HEK293 (cell line): Measurements from ENCODE around the gene KIFAP3.

Experiments
- CTCF ChIA-PET: fragments of 350-600 bp; formaldehyde crosslinking; extraction: SDS; loops from one replicate; lab custom pipeline; 2021; ENCODE audit warnings: antibody characterized with exemption; lab: Yijun Ruan, JAX
- POLR2A ChIA-PET: fragments of 300-600 bp; formaldehyde crosslinking; extraction: SDS; loops from one replicate; lab custom pipeline; 2020; ENCODE audit warnings: antibody characterized with exemption, inconsistent platforms; lab: Yijun Ruan, JAX
- H3K27ac ChIP-seq: fragments of 200-500 bp; sonication (Bioruptor generic); 2 replicates; pipeline ENCODE4 v1.5.1; 2014; ENCODE audit warnings: low read depth, low read length, control low read depth, inconsistent platforms; ENCODE audit errors: extremely low read depth
- H3K36me3 ChIP-seq, 2 experiments: fragments of 200-500 bp in 1 of 2; sonication (Bioruptor generic) in 1 of 2; 1 replicate in 1 of 2; 2 replicates in 1 of 2; pipeline ENCODE4 v1.5.1; 2014 to 2017; ENCODE audit warnings: inconsistent platforms in 2 of 2, low read length in 2 of 2; ENCODE audit not compliant: control insufficient read depth in 2 of 2, insufficient read depth in 1 of 2
- H3K4me1 ChIP-seq: fragments of 200-500 bp; sonication (Bioruptor generic); 2 replicates; pipeline ENCODE4 v1.5.1; 2014; ENCODE audit warnings: mild to moderate bottlenecking, low read length, inconsistent platforms; ENCODE audit not compliant: control insufficient read depth, insufficient read depth
- H3K4me3 ChIP-seq: 2 replicates; pipeline ENCODE4 v1.5.1; 2011; ENCODE audit warnings: low read depth, mild to moderate bottlenecking, control low read depth, low read length, moderate library complexity
- H3K9me3 ChIP-seq: fragments of 200-500 bp; sonication (Bioruptor generic); 2 replicates; pipeline ENCODE4 v1.5.1; 2014; ENCODE audit warnings: low read depth, low read length, inconsistent platforms; ENCODE audit not compliant: control insufficient read depth, insufficient read depth
- GFI1B ChIP-seq: fragments of 450-650 bp; formaldehyde crosslinking; IDR thresholded peaks from 2 replicates; pipeline ENCODE4 v1.5.1; 2016; ENCODE audit warnings: missing biosample characterization, missing genetic modification characterization
- HOXA7 ChIP-seq: sonication (generic); formaldehyde crosslinking; IDR thresholded peaks from 2 replicates; pipeline ENCODE4 v1.8.1; 2022; ENCODE audit warnings: missing genetic modification reagents, borderline replicate concordance
- MYNN ChIP-seq: fragments of 450-650 bp; formaldehyde crosslinking; IDR thresholded peaks from 2 replicates; pipeline ENCODE4 v1.5.1; 2016; ENCODE audit warnings: missing biosample characterization, missing genetic modification characterization, borderline replicate concordance
- SP2 ChIP-seq: fragments of 450-650 bp; formaldehyde crosslinking; IDR thresholded peaks from 2 replicates; pipeline ENCODE4 v1.5.1; 2016; ENCODE audit warnings: missing biosample characterization, missing genetic modification characterization
- ZNF132 ChIP-seq: fragments of 450-650 bp; formaldehyde crosslinking; IDR thresholded peaks from 2 replicates; pipeline ENCODE4 v1.5.1; 2017; ENCODE audit warnings: missing biosample characterization, missing genetic modification characterization, borderline replicate concordance
- ZNF354C ChIP-seq: fragments of 450-650 bp; formaldehyde crosslinking; IDR thresholded peaks from 2 replicates; pipeline ENCODE4 v1.5.1; 2016; ENCODE audit warnings: missing biosample characterization, missing genetic modification characterization, low read depth, borderline replicate concordance
- ZNF404 ChIP-seq: fragments of 450-650 bp; formaldehyde crosslinking; IDR thresholded peaks from 2 replicates; pipeline ENCODE4 v1.5.1; 2017; ENCODE audit warnings: missing biosample characterization, missing genetic modification characterization
- ZNF529 ChIP-seq: fragments of 450-650 bp; formaldehyde crosslinking; IDR thresholded peaks from 2 replicates; pipeline ENCODE4 v1.5.1; 2017; ENCODE audit warnings: missing genetic modification characterization, missing biosample characterization; ENCODE audit not compliant: insufficient replicate concordance
- ZNF561 ChIP-seq: fragments of 450-650 bp; IDR thresholded peaks from 2 replicates; pipeline ENCODE4 v1.5.1; 2018; ENCODE audit warnings: missing biosample characterization, missing genetic modification characterization, borderline replicate concordance
- ZNF571 ChIP-seq: fragments of 450-650 bp; formaldehyde crosslinking; IDR thresholded peaks from 2 replicates; pipeline ENCODE4 v1.5.0; 2017; ENCODE audit warnings: missing biosample characterization, missing genetic modification characterization
- ZNF629 ChIP-seq: fragments of 450-650 bp; formaldehyde crosslinking; IDR thresholded peaks from 2 replicates; pipeline ENCODE4 v1.5.1; 2017; ENCODE audit warnings: missing biosample characterization, missing genetic modification characterization
- TF ChIP-seq, protein P1 (sequence below): fragments of 450-650 bp; formaldehyde crosslinking; IDR thresholded peaks from 2 replicates; pipeline ENCODE4 v1.5.1; 2016; ENCODE audit warnings: missing biosample characterization, missing genetic modification characterization
- TF ChIP-seq, protein P2 (sequence below): fragments of 450-650 bp; formaldehyde crosslinking; conservative IDR thresholded peaks from 2 replicates; pipeline ENCODE4 v1.5.1; 2016; ENCODE audit warnings: low read depth, missing biosample characterization, missing genetic modification characterization
- TF ChIP-seq, protein P3 (sequence below): fragments of 450-650 bp; formaldehyde crosslinking; optimal IDR thresholded peaks from 2 replicates; pipeline ENCODE3; 2016; ENCODE audit warnings: missing biosample characterization, mild to moderate bottlenecking, missing genetic modification characterization
- TF ChIP-seq, protein P4 (sequence below): fragments of 450-650 bp; formaldehyde crosslinking; IDR thresholded peaks from 2 replicates; pipeline ENCODE4 v1.5.1; 2016; ENCODE audit warnings: missing biosample characterization, missing genetic modification characterization, low read depth
- TF ChIP-seq, protein P5 (sequence below): fragments of 450-650 bp; formaldehyde crosslinking; IDR thresholded peaks from 2 replicates; pipeline ENCODE4 v1.5.0; 2017; ENCODE audit warnings: missing biosample characterization, missing genetic modification characterization, borderline replicate concordance
- TF ChIP-seq, protein P6 (sequence below): fragments of 450-650 bp; formaldehyde crosslinking; IDR thresholded peaks from 2 replicates; pipeline ENCODE4; 2016; ENCODE audit warnings: missing biosample characterization, missing genetic modification characterization

The KIFAP3 gene

DNA sequence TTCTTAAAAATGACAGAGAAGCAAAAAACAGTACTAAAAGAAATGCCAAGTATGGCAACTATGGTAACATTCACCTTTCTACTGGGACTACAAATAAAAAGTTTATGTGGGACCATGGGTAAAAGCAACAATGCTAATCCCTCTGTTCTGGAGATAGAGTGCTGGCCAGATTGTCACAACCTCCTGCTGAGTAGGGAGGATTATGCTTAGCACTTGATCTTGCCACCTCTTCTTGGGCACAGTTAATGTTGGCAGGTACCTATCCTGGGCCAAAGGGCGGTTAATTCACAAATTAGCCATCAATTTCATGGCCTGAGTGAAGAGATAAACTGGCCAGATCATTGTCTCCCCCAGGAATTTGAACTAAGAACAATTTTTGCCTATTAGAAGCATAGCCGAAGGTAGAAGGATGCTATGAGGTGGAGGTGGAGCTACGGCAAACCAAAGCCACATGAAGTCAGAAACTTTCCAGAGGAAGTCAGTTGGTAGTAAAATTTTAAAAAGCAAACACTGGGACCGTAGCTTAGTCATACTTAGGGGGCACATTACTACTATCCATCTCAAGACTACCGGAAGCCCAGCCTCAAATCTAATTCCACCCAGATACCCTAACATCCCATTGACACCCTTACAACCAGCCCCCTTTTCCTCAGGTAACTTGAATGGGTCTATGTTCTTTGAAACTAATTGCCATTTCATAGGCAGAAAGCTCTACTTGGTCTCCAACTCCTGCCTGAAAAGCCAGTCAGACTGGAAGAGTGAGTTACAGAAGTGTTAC, 183.5 kb downstream of the KIFAP3 start (continued):
- TF ChIP-seq, protein P1, sequence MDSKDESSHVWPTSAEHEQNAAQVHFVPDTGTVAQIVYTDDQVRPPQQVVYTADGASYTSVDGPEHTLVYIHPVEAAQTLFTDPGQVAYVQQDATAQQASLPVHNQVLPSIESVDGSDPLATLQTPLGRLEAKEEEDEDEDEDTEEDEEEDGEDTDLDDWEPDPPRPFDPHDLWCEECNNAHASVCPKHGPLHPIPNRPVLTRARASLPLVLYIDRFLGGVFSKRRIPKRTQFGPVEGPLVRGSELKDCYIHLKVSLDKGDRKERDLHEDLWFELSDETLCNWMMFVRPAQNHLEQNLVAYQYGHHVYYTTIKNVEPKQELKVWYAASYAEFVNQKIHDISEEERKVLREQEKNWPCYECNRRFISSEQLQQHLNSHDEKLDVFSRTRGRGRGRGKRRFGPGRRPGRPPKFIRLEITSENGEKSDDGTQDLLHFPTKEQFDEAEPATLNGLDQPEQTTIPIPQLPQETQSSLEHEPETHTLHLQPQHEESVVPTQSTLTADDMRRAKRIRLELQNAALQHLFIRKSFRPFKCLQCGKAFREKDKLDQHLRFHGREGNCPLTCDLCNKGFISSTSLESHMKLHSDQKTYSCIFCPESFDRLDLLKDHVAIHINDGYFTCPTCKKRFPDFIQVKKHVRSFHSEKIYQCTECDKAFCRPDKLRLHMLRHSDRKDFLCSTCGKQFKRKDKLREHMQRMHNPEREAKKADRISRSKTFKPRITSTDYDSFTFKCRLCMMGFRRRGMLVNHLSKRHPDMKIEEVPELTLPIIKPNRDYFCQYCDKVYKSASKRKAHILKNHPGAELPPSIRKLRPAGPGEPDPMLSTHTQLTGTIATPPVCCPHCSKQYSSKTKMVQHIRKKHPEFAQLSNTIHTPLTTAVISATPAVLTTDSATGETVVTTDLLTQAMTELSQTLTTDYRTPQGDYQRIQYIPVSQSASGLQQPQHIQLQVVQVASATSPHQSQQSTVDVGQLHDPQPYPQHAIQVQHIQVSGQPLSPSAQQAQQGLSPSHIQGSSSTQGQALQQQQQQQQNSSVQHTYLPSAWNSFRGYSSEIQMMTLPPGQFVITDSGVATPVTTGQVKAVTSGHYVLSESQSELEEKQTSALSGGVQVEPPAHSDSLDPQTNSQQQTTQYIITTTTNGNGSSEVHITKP (tag by site-specific recombination): peak; percentile 90
- TF ChIP-seq ZNF404 (tag by site-specific recombination) (no peak), MYNN (tag by site-specific recombination) (no peak), ZNF354C (tag by site-specific recombination) (no peak)

DNA sequence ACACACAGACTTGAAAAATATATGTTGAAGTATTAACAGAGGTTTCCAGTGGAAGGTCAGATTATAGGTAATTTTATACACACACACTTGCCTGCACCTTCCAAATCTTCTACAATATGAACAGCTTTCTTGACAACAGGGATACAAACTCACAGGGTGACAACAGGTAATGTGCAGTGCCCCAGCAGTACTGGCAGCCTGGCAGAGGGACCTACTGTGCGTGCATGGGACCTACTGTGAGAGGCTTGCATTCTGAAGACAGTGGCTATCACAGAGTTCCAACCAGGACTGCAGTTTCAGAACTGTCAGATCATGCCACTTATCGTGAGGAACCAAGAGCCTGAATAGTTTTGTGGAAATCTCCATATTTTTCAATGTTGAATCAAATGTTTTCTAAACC, 184.6 kb downstream of the KIFAP3 start:
- ChIA-PET CTCF (no interaction called here), POLR2A (no interaction called here)
- Histone ChIP-seq H3K4me3 (no peak overlapping the region), H3K27ac (no peak overlapping the region), H3K9me3 (no peaks in the 10 kb centered on the region), H3K4me1 (peaks cover 27% of the 10 kb centered on the region), H3K36me3 (peaks cover 0 to 27% of the 10 kb centered on the region in 2 experiments; a peak in 1 of 3 replicates)
- TF ChIP-seq ZNF529 (tag by site-specific recombination) (no peak), ZNF132 (tag by site-specific recombination) (no peak), ZNF561 (tag by site-specific recombination) (no peak), ZNF571 (tag by site-specific recombination) (no peak), ZNF629 (no peak), HOXA7 (CRISPR knock-in tag) (no peak), SP2 (tag by site-specific recombination) (no peak), GFI1B (tag by site-specific recombination) (no peak)
- TF ChIP-seq, protein P2, sequence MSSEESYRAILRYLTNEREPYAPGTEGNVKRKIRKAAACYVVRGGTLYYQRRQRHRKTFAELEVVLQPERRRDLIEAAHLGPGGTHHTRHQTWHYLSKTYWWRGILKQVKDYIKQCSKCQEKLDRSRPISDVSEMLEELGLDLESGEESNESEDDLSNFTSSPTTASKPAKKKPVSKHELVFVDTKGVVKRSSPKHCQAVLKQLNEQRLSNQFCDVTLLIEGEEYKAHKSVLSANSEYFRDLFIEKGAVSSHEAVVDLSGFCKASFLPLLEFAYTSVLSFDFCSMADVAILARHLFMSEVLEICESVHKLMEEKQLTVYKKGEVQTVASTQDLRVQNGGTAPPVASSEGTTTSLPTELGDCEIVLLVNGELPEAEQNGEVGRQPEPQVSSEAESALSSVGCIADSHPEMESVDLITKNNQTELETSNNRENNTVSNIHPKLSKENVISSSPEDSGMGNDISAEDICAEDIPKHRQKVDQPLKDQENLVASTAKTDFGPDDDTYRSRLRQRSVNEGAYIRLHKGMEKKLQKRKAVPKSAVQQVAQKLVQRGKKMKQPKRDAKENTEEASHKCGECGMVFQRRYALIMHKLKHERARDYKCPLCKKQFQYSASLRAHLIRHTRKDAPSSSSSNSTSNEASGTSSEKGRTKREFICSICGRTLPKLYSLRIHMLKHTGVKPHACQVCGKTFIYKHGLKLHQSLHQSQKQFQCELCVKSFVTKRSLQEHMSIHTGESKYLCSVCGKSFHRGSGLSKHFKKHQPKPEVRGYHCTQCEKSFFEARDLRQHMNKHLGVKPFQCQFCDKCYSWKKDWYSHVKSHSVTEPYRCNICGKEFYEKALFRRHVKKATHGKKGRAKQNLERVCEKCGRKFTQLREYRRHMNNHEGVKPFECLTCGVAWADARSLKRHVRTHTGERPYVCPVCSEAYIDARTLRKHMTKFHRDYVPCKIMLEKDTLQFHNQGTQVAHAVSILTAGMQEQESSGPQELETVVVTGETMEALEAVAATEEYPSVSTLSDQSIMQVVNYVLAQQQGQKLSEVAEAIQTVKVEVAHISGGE (tag by site-specific recombination): no peak
- TF ChIP-seq, protein P3, sequence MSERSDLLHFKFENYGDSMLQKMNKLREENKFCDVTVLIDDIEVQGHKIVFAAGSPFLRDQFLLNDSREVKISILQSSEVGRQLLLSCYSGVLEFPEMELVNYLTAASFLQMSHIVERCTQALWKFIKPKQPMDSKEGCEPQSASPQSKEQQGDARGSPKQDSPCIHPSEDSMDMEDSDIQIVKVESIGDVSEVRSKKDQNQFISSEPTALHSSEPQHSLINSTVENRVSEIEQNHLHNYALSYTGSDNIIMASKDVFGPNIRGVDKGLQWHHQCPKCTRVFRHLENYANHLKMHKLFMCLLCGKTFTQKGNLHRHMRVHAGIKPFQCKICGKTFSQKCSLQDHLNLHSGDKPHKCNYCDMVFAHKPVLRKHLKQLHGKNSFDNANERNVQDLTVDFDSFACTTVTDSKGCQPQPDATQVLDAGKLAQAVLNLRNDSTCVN: no peak
- TF ChIP-seq, protein P4, sequence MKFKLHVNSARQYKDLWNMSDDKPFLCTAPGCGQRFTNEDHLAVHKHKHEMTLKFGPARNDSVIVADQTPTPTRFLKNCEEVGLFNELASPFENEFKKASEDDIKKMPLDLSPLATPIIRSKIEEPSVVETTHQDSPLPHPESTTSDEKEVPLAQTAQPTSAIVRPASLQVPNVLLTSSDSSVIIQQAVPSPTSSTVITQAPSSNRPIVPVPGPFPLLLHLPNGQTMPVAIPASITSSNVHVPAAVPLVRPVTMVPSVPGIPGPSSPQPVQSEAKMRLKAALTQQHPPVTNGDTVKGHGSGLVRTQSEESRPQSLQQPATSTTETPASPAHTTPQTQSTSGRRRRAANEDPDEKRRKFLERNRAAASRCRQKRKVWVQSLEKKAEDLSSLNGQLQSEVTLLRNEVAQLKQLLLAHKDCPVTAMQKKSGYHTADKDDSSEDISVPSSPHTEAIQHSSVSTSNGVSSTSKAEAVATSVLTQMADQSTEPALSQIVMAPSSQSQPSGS (tag by site-specific recombination): no peak
- TF ChIP-seq, protein P5, sequence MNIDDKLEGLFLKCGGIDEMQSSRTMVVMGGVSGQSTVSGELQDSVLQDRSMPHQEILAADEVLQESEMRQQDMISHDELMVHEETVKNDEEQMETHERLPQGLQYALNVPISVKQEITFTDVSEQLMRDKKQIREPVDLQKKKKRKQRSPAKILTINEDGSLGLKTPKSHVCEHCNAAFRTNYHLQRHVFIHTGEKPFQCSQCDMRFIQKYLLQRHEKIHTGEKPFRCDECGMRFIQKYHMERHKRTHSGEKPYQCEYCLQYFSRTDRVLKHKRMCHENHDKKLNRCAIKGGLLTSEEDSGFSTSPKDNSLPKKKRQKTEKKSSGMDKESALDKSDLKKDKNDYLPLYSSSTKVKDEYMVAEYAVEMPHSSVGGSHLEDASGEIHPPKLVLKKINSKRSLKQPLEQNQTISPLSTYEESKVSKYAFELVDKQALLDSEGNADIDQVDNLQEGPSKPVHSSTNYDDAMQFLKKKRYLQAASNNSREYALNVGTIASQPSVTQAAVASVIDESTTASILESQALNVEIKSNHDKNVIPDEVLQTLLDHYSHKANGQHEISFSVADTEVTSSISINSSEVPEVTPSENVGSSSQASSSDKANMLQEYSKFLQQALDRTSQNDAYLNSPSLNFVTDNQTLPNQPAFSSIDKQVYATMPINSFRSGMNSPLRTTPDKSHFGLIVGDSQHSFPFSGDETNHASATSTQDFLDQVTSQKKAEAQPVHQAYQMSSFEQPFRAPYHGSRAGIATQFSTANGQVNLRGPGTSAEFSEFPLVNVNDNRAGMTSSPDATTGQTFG (tag by site-specific recombination): no peak
- TF ChIP-seq, protein P6, sequence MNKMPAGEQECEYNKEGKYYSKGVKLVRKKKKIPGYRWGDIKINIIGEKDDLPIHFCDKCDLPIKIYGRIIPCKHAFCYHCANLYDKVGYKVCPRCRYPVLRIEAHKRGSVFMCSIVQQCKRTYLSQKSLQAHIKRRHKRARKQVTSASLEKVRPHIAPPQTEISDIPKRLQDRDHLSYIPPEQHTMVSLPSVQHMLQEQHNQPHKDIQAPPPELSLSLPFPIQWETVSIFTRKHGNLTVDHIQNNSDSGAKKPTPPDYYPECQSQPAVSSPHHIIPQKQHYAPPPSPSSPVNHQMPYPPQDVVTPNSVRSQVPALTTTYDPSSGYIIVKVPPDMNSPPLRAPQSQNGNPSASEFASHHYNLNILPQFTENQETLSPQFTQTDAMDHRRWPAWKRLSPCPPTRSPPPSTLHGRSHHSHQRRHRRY (tag by site-specific recombination): no peak
